ENCODE data around the gene EN1.

GRCh38 chr2:118810766-118811165, 36.7 kb downstream of the EN1 start:
- TF ChIP-seq, protein P1, sequence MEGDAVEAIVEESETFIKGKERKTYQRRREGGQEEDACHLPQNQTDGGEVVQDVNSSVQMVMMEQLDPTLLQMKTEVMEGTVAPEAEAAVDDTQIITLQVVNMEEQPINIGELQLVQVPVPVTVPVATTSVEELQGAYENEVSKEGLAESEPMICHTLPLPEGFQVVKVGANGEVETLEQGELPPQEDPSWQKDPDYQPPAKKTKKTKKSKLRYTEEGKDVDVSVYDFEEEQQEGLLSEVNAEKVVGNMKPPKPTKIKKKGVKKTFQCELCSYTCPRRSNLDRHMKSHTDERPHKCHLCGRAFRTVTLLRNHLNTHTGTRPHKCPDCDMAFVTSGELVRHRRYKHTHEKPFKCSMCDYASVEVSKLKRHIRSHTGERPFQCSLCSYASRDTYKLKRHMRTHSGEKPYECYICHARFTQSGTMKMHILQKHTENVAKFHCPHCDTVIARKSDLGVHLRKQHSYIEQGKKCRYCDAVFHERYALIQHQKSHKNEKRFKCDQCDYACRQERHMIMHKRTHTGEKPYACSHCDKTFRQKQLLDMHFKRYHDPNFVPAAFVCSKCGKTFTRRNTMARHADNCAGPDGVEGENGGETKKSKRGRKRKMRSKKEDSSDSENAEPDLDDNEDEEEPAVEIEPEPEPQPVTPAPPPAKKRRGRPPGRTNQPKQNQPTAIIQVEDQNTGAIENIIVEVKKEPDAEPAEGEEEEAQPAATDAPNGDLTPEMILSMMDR (conservative IDR thresholded peaks at IDR 0.05; ENCODE audit: low read length) = no peak
- TF ChIP-seq EZH2phosphoT487 (IDR thresholded peaks at IDR 0.05; ENCODE audit: borderline replicate concordance, low read depth, low read length) = no peak

Data from OCI-LY7 (cell line).